DOHH2 (cell line): Measurements from ENCODE around the gene ZNF747.

Experiments used
- CTCF ChIP-seq: fragments of 200-600 bp; sonication (generic); IDR thresholded peaks from one replicate; pipeline ENCODE4 v1.5.1; 2014; ENCODE audit warnings: antibody characterized with exemption, mild to moderate bottlenecking, low read depth, low read length; ENCODE audit not compliant: poor library complexity, severe bottlenecking
- EZH2phosphoT487 ChIP-seq: fragments of 200-600 bp; sonication (generic); IDR thresholded peaks from 2 replicates; pipeline ENCODE4 v1.6.1; 2017; ENCODE audit warnings: borderline replicate concordance, mild to moderate bottlenecking, antibody characterized with exemption, low read length, moderate library complexity, mixed read lengths

DNA sequence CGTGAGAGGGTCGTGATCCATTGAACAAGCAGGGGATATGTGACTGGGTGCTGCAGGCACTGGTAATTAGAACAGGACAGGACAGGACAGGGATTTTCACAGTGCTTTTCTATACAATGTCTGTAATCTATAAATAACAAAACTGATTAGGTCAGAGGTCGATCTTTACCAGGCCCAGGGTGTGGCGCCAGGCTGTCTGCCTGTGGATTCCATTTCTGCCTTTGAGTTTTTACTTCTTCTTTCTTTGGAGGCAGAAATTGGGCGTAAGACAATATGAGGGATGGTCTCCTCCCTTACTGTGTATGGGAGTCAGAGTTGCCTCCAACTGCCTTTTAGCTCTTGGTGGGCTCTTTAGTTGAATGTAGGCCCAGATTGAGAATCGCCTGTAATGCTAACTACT is 25.0 kb upstream of the ZNF747 start:
- no peak for TF ChIP-seq CTCF
- no peak for TF ChIP-seq EZH2phosphoT487
